Activated CD4-positive, alpha-beta T cell treated with anti-CD3 and anti-CD28 coated beads for 24 hours (primary cell): Measurements from ENCODE around the gene DNM3.

ENCODE experiments used
- DNase-seq, 2 donors: peaks; one replicate each; pipeline ENCODE4 v3.0.0-alpha.2; 2020; ENCODE audit warnings: low read depth in 2 of 2

DNM3 gene

DNA sequence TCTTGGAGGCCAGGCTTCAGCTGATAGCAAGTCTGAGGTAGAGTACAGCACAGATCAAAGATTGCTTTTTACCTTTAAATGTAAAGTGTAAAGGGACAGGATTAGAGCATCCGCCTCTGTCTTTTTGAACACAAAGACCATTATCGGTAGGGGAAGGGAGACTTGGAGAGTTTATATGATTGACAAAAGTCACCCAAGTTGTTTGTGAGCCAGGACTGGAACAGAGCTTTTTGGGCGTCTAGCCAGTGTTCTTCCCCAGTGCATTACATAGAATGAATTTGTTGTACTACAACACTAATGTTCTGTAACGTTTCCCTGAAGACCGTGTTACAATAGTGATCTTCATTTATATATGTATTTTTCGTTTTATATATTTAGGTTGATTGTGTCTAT is 611.9 kb downstream of the DNM3 start:
- DNase-seq: no peak

DNA sequence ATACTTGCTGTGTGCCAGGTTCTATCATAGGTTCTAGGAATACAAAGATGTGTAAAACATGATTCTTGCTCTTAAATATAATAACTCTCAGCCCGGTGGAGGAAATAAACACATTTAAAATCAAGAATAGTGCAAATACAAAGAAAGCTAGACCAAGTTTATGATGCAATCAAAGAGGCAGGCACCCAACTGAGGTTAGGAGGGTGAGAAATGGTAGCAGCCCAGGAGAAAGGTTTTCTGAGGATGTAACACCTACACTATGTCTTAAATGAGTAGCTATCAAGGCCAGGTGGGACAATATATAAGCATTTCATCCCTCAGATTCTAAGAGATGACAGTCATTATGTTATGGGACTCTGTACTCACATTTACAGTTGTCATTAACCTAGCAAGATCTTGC is 612.3 kb downstream of the DNM3 start:
- DNase-seq: no peak

DNA sequence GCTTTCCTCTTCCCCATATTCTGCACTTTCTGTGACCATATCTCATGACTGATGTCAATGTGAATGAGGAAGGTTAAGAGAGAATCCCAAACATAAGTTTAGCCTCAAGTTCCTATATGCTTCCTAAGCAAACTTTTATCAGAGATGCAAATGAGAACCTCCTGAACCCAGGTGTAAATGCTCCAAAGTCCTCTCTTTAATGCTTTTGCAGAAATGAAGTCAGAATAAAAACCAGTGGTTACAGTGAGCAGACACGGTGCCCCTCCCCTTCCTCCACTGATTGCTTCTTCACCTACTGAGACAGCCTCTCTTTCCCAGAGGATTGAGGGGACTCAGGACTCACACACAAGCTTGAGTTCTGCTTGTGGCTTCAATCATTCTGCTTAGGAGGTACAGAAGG is 614.2 kb downstream of the DNM3 start:
- no peak for DNase-seq

DNA sequence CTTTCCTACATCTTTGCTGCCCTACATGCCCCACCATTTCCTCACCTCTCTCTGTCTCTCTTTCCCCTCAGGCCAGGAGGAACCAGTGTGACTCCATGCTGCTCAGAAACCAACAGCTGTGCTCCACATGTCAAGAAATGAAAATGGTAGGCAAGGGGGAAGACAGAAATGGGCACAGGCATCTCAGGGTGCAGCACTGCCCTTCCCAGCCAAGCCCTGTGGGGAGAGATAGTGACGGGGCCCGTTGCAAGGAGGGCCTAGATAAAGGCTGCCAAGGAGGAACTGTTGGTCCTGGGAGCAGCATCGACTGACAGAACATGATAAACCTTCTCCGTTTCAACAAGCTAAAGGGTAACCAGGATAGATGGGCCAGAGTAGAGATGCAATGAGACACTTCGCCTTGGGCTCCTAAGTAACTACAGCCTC is 615.1 kb downstream of the DNM3 start:
- DNase-seq: no peak

DNA sequence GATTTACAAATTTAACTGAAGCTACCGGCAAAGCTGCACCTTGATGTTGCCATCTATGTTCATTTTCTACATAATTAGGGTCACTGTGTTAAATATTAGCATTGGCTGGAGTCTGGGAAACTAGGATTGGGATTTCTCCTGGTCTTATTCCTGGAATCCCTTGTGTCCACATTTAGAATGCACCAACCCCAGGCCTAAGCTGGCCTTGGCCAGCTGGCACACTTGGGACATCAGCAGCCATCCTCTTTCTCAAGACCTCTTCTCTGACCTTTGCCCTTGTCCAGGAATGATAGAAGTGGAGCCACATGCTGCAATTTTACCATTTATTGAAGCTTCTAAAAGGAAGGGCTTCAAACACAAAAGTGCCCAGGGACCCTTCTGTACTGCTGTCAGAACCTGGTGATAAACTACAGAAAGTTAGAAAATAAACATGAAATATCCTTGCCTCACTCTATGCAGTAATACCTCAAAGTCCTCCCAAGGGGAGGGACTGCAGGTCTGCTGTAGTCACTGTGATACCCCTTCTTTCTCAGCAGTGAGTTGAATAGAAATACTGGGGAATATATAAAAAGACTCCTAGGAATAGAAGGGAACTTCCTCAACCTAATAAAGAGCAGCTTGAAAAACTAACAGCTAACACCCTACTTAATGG is 616.3 kb downstream of the DNM3 start:
- no peak for DNase-seq

DNA sequence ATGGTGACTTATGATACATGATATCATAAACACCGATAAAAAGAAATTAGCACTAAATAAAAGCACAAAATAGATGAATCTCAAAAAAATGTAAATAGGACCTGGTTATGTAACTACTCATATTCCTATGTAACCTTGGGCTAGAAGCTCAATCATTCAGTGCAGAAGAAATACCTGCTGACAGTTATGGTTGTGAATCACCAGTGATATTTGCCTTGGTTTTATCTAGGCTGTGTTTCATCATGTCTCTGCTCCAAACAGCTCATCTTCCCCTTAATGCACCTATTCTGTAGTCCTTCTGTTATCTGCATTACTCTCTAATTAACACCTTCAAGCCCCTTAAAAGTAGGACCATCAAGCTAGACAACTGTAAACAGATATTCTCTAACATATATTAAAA is 618.9 kb downstream of the DNM3 start:
- no peak for DNase-seq

DNA sequence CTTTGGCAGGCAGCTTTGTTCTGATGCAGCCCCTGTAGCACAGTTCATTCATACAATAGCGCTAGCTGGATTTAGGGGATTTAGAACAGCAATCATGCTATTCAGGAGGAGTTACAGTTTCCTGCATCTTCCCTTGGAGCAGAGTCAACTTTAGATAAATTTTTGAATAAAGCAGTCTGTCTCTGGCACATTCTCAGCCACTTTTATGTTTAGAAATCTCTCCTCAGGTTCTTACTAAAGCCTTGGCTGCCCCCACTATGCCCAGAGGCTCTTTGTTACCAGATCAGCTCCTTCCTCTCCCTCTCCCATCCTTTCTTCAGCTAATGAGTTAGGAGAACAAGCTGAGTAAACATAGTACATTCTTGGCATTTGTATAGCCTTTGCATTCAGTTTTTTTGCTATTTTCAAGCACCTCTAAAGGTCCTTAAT is 619.6 kb downstream of the DNM3 start:
- no peak for DNase-seq
